ENCODE data around the gene ZNF778.
A peak's percentile ranks its signal among the peaks of the same experiment; 100 is the strongest.

Gene ZNF778

DNA sequence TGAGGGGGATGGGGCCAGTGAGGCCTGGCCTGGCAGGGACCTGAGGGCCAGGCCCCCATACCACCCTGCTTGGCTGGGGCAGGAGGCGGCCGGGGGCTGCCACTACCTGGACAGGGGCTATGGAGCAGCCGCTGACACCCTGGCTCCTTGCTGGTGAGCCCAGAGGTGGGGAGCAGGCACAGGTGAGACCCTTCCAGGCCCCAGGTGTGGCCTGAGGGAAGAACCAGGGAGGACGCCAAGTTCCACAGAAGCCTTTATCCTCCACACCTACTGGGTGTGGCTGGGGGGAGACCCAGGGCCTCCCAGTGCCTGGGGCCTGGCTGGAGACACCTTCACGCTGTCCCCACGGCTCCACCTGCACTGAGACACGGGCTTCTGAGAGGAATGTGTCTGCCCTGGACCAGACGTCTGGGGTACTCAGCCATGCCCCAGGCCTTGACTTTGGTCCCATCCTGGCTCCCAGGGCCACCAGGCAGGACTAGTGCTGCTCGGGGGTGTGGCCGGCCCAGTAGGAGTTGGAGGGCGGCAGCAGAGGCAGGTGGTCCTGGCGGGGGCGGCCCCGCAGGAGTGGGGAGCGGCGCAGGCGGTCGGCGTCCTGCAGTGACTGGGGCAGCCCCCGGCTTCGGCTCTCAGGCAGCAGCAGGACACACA lies 21.9 kb upstream of the ZNF778 start:
- peaks cover 0 to 14% (median 12%) of the 10 kb centered on the region in 5 donors for H3K4me1 ChIP-seq (ENCODE audit: control insufficient read depth in 5 of 5, insufficient read depth in 5 of 5, low read length in 5 of 5)
- no peaks in the 10 kb centered on the region for H3K9me3 ChIP-seq (ENCODE audit: control insufficient read depth in 5 of 5, low read length in 5 of 5)
- H3K36me3 ChIP-seq (ENCODE audit: control insufficient read depth in 5 of 5, insufficient read depth in 5 of 5, low read length in 5 of 5) = no peaks in the 10 kb centered on the region
- no peak overlapping the region for H3K4me3 ChIP-seq (ENCODE audit: low read depth in 1 of 5, low read length in 5 of 5)
- no peak overlapping the region for H3K9ac ChIP-seq (ENCODE audit: low read length in 5 of 5)
- H3K27me3 ChIP-seq (ENCODE audit: control insufficient read depth in 5 of 5, insufficient read depth in 4 of 5, low read length in 5 of 5) = peaks cover 25 to 47% (median 37%) of the 10 kb centered on the region in 5 donors
- no peak overlapping the region for H3K27ac ChIP-seq (ENCODE audit: low read depth, low read length)

DNA sequence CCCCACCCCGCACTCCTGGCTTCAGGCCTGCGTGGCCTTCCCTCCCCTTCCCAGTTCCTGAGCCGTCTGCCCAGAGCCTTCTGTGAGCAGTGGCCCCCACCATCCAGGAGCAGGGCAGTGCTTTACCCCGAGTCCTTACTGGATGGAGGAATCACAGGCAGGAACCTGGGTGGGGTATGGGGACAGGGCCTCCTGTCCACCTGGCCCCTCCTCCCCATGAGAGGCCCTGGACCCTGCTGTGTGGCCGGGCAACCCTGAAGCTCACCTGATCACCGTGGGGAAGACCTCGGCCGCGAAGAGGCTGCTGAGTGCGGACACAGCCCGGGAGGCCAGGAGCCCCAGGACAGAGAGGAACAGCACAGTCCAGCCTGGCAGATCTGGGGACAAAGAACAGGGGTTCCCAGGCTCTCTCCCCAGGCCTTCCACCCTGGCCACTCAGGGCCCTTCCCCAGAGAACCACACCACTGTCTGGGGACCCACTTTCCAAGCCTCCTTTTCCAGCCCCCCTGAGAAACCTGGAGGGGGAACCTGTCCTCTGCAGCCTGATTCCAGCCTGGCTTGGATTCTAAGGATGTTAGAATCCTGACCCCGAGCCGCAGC lies 20.4 kb upstream of the ZNF778 start:
- H3K27ac ChIP-seq (ENCODE audit: low read depth, low read length) = no peak overlapping the region
- H3K36me3 ChIP-seq (ENCODE audit: control insufficient read depth in 5 of 5, insufficient read depth in 5 of 5, low read length in 5 of 5) = no peaks in the 10 kb centered on the region
- H3K9me3 ChIP-seq (ENCODE audit: control insufficient read depth in 5 of 5, low read length in 5 of 5) = no peaks in the 10 kb centered on the region
- H3K27me3 ChIP-seq (ENCODE audit: control insufficient read depth in 5 of 5, insufficient read depth in 4 of 5, low read length in 5 of 5) = peaks cover 28 to 41% (median 32%) of the 10 kb centered on the region in 5 donors
- H3K4me1 ChIP-seq (ENCODE audit: control insufficient read depth in 5 of 5, insufficient read depth in 5 of 5, low read length in 5 of 5) = peaks cover 0 to 11% (median 10%) of the 10 kb centered on the region in 5 donors
- no peak overlapping the region for H3K4me3 ChIP-seq (ENCODE audit: low read depth in 1 of 5, low read length in 5 of 5)
- H3K9ac ChIP-seq (ENCODE audit: low read length in 5 of 5) = no peak overlapping the region

GRCh38 chr16:89197633-89198416 lies 19.7 kb upstream of the ZNF778 start:
- peaks cover 0 to 3% (median 0%) of the 10 kb centered on the region in 5 donors for H3K9me3 ChIP-seq (ENCODE audit: control insufficient read depth in 5 of 5, low read length in 5 of 5)

DNA sequence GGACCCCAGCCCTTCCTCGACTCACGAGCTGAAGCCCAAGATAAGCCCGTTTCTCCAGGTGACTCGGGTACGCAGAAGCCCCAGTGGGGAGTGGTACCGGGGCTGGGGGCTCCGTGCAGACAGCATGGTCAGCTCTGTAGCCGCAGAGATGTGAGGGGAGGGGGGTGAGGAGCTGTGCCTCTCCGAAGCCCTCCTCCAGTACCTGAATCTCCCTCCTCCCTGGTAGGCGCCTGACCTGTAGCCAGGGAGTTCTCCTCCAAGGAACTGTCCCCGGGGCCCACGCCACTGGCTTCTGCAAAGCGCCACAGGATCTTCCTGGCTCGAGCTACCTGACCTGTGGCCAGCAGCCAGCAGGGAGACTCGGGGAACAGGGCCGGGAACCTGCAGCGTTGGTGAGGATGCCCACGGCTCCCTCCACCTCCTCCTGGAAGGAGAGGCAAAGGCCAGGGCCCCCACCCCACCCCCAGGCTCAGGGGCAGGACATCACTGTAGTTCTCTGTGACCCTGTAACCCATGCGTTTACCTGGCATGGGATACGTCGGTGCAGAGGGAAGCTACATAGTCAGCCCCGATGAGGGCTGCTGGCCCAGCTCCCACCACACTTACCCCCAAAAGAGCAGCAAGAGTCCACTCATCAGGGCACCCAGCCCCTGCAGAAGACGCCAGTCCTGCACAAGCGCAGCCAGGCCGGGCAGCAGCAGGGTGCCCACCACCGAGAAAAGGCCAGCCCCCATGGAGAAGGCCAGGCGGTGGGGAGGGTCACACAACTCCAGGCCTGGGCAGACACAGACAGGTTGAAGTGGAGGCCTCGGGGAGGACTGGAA lies 18.9 kb upstream of the ZNF778 start:
- Histone ChIP-seq H3K9me3 (ENCODE audit: control insufficient read depth in 5 of 5, low read length in 5 of 5) (peaks cover 0 to 5% (median 0%) of the 10 kb centered on the region in 5 donors), H3K4me3 (ENCODE audit: low read depth in 1 of 5, low read length in 5 of 5) (no peak overlapping the region), H3K9ac (ENCODE audit: low read length in 5 of 5) (no peak overlapping the region), H3K27ac (ENCODE audit: low read depth, low read length) (no peak overlapping the region), H3K36me3 (ENCODE audit: control insufficient read depth in 5 of 5, insufficient read depth in 5 of 5, low read length in 5 of 5) (no peaks in the 10 kb centered on the region), H3K27me3 (ENCODE audit: control insufficient read depth in 5 of 5, insufficient read depth in 4 of 5, low read length in 5 of 5) (peaks cover 31 to 54% (median 41%) of the 10 kb centered on the region in 5 donors), H3K4me1 (ENCODE audit: control insufficient read depth in 5 of 5, insufficient read depth in 5 of 5, low read length in 5 of 5) (peaks cover 0 to 10% (median 7%) of the 10 kb centered on the region in 5 donors)

More at GRCh38 chr16:89197633-89198416, 19.7 kb upstream of the ZNF778 start:
- no peaks in the 10 kb centered on the region for H3K36me3 ChIP-seq (ENCODE audit: control insufficient read depth in 5 of 5, insufficient read depth in 5 of 5, low read length in 5 of 5)
- no peak overlapping the region for H3K27ac ChIP-seq (ENCODE audit: low read depth, low read length)
- H3K27me3 ChIP-seq (ENCODE audit: control insufficient read depth in 5 of 5, insufficient read depth in 4 of 5, low read length in 5 of 5) = peaks cover 31 to 46% (median 36%) of the 10 kb centered on the region in 5 donors
- H3K4me3 ChIP-seq (ENCODE audit: low read depth in 1 of 5, low read length in 5 of 5) = no peak overlapping the region
- H3K4me1 ChIP-seq (ENCODE audit: control insufficient read depth in 5 of 5, insufficient read depth in 5 of 5, low read length in 5 of 5) = peaks cover 0 to 10% (median 7%) of the 10 kb centered on the region in 5 donors
- H3K9ac ChIP-seq (ENCODE audit: low read length in 5 of 5) = no peak overlapping the region

DNA sequence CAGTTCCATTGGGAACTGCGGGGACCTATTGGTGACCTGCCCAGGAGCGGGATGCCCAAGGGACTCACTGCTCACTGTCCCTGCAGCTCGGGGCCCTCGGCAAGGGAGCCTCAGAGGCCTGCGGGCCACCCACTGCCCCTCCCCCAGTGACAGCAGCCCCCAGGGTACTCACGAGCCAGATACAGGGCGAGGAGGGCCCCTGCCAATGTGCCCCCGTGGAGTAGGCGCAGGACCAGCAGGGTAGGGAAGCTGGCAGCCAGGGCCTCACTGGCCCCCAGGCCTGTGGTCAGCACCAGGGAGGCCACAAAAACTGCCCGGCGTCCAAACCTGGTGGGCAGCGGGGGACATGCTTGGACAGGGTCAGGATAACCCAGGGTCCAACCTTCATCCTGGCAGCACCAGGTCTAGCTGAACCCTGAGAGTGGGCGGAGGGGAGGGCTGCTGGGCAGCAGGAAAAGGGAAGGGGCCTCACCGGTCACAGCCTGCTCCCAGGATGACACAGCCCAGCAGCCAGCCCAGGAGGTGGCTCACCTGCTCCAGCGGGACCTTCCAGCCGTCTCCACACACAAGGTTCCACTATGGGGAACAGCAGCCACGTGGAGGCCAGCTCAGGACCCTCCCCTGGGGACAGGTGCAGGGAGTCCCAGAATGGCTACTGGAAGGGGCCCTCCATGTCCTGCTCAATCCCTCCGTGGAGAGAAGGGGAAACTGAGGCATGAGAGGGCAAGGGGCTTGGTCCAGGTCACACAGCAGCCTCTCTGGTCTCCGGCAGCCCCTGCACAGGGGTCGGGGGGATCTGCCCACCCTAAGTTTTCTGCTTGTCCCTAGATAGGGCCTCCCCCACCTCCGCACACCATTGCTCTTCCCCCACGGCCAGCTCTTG lies 18.0 kb upstream of the ZNF778 start:
- Histone ChIP-seq H3K36me3 (ENCODE audit: control insufficient read depth in 5 of 5, insufficient read depth in 5 of 5, low read length in 5 of 5) (no peaks in the 10 kb centered on the region), H3K27me3 (ENCODE audit: control insufficient read depth in 5 of 5, insufficient read depth in 4 of 5, low read length in 5 of 5) (peaks cover 29 to 51% (median 41%) of the 10 kb centered on the region in 5 donors), H3K27ac (ENCODE audit: low read depth, low read length) (no peak overlapping the region), H3K9me3 (ENCODE audit: control insufficient read depth in 5 of 5, low read length in 5 of 5) (peaks cover 0 to 5% (median 0%) of the 10 kb centered on the region in 5 donors), H3K4me3 (ENCODE audit: low read depth in 1 of 5, low read length in 5 of 5) (no peak overlapping the region), H3K4me1 (ENCODE audit: control insufficient read depth in 5 of 5, insufficient read depth in 5 of 5, low read length in 5 of 5) (peaks cover 0 to 10% (median 7%) of the 10 kb centered on the region in 5 donors), H3K9ac (ENCODE audit: low read length in 5 of 5) (no peak overlapping the region)

- Histone ChIP-seq H3K27me3 (ENCODE audit: control insufficient read depth in 5 of 5, insufficient read depth in 4 of 5, low read length in 5 of 5) (peaks cover 29 to 54% (median 45%) of the 10 kb centered on the region in 5 donors), H3K4me3 (ENCODE audit: low read depth in 1 of 5, low read length in 5 of 5) (peak within 1 kb of the TSS in 2 of 5 donors; percentile 30 to 42), H3K27ac (ENCODE audit: low read depth, low read length) (no peak within 1 kb of the TSS), H3K9me3 (ENCODE audit: control insufficient read depth in 5 of 5, low read length in 5 of 5) (peaks cover 0 to 5% (median 0%) of the 10 kb centered on the region in 5 donors), H3K36me3 (ENCODE audit: control insufficient read depth in 5 of 5, insufficient read depth in 5 of 5, low read length in 5 of 5) (no peaks in the 10 kb centered on the region), H3K4me1 (ENCODE audit: control insufficient read depth in 5 of 5, insufficient read depth in 5 of 5, low read length in 5 of 5) (peaks cover 0 to 10% (median 7%) of the 10 kb centered on the region in 5 donors), H3K9ac (ENCODE audit: low read length in 5 of 5) (no peak within 1 kb of the TSS)
Observed at GRCh38 chr16:89200124-89200849, 17.2 kb upstream of the ZNF778 start, which contains the start of gene SLC22A31. SLC22A31 (minus strand) TSS chr16:89200537; CDS start chr16:89200501, 36 bp downstream.

DNA sequence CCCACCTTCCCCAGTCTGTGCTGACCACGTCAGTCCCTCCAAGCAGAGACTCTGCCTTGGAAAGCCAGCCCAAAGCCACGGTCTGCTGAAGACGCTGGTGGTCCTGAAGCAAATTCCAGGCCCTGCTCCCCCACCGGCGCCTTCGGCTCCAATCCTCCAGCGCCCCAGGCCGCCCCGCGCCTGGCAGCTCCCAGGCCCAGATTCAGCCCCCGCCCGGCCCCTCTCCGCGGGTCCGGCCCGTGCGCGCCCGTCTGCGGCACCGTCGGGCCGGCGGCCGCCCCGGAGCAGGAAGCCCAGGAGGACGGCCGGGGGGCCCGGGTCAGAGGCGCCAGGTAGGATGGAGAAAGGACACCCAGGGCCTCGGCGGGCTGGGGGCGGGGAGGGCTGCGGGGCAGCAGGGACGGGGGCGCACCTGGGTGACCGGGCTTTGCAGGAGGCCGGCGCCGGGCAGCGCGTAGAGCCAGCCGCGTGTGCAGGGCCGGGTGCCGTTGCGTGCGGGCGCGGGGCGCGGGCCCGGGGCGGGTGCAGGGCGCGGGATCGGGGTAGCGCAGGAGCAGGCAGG lies 16.6 kb upstream of the ZNF778 start:
- Histone ChIP-seq H3K27ac (ENCODE audit: low read depth, low read length) (no peak overlapping the region), H3K9ac (ENCODE audit: low read length in 5 of 5) (no peak overlapping the region), H3K27me3 (ENCODE audit: control insufficient read depth in 5 of 5, insufficient read depth in 4 of 5, low read length in 5 of 5) (peaks cover 29 to 54% (median 45%) of the 10 kb centered on the region in 5 donors), H3K36me3 (ENCODE audit: control insufficient read depth in 5 of 5, insufficient read depth in 5 of 5, low read length in 5 of 5) (no peaks in the 10 kb centered on the region), H3K4me1 (ENCODE audit: control insufficient read depth in 5 of 5, insufficient read depth in 5 of 5, low read length in 5 of 5) (peaks cover 0 to 10% (median 7%) of the 10 kb centered on the region in 5 donors), H3K4me3 (ENCODE audit: low read depth in 1 of 5, low read length in 5 of 5) (peak overlapping the region in 1 of 5 donors; percentile 30), H3K9me3 (ENCODE audit: control insufficient read depth in 5 of 5, low read length in 5 of 5) (peaks cover 0 to 5% (median 0%) of the 10 kb centered on the region in 5 donors)
